WTC11 (cell line): ENCODE data around the gene WDR62. TPM values are rescaled to one million over a fixed set of nuclear protein-coding genes. Genes with fewer than 3 reads are reported as not detected.

Experiments used
- ATAC-seq: fragments of 200-7000 bp; cut with Tn5 transposase; 2 replicates; pipeline ENCODE4 v1.10.0; 2021; ENCODE audit warnings: mild to moderate bottlenecking, moderate library complexity
- CTCF ChIA-PET: fragments of 300-600 bp; sonication (Branson Sonifier 250); formaldehyde crosslinking; loops from one replicate; lab custom pipeline; 2021; ENCODE audit warnings: antibody characterized with exemption; lab: Charles Lee
- POLR2A ChIA-PET: fragments of 350-600 bp; sonication (Branson Sonifier 250); formaldehyde crosslinking; loops from one replicate; lab custom pipeline; 2021; ENCODE audit warnings: antibody characterized with exemption; lab: Charles Lee
- DNase-seq: peaks from one replicate; pipeline ENCODE4 v3.0.0; 2021; ENCODE audit warnings: low spot score
- H3K27ac Mint-ChIP-seq: 2 replicates; pipeline ENCODE4 v1.8.0; 2021; ENCODE audit warnings: mixed read lengths
- H3K27me3 Mint-ChIP-seq: 2 replicates; pipeline ENCODE4 v1.8.0; 2021; ENCODE audit warnings: low read depth, mild to moderate bottlenecking, moderate library complexity, mixed read lengths
- H3K36me3 Mint-ChIP-seq: 2 replicates; pipeline ENCODE4 v1.8.0; 2021; ENCODE audit warnings: mixed read lengths
- H3K4me1 Mint-ChIP-seq: 2 replicates; pipeline ENCODE4 v1.8.0; 2022; ENCODE audit warnings: mixed read lengths
- H3K4me3 Mint-ChIP-seq: 2 replicates; pipeline ENCODE4 v1.8.0; 2021; ENCODE audit warnings: mild to moderate bottlenecking, moderate library complexity, mixed read lengths
- H3K9me3 Mint-ChIP-seq: 2 replicates; pipeline ENCODE4 v1.8.0; 2021; ENCODE audit warnings: mixed read lengths
- ATF1 ChIP-seq: sonication (generic); formaldehyde crosslinking; IDR thresholded peaks from 2 replicates; pipeline ENCODE4 v1.8.1; 2023; ENCODE audit warnings: mild to moderate bottlenecking, moderate library complexity, missing genetic modification reagents
- CREM ChIP-seq: sonication (generic); formaldehyde crosslinking; IDR thresholded peaks from 2 replicates; pipeline ENCODE4 v1.8.1; 2022; ENCODE audit warnings: mild to moderate bottlenecking, missing genetic modification reagents, moderate library complexity
- ESRRA ChIP-seq: sonication (generic); formaldehyde crosslinking; IDR thresholded peaks from 2 replicates; pipeline ENCODE4 v1.8.1; 2022; ENCODE audit warnings: mild to moderate bottlenecking, missing genetic modification reagents, borderline replicate concordance
- FOXJ3 ChIP-seq: sonication (generic); formaldehyde crosslinking; IDR thresholded peaks from 2 replicates; pipeline ENCODE4 v1.9.0; 2021; ENCODE audit warnings: missing genetic modification reagents, mild to moderate bottlenecking, borderline replicate concordance
- FOXK1 ChIP-seq: sonication (generic); formaldehyde crosslinking; IDR thresholded peaks from 2 replicates; pipeline ENCODE4 v1.8.0; 2022; ENCODE audit warnings: mild to moderate bottlenecking, moderate library complexity, missing genetic modification reagents
- FOXP1 ChIP-seq: sonication (generic); formaldehyde crosslinking; IDR thresholded peaks from 2 replicates; pipeline ENCODE4 v1.8.0; 2022; ENCODE audit warnings: missing genetic modification reagents, mild to moderate bottlenecking, moderate library complexity, borderline replicate concordance
- GABPB1 ChIP-seq: sonication (generic); formaldehyde crosslinking; IDR thresholded peaks from 2 replicates; pipeline ENCODE4 v1.8.1; 2023; ENCODE audit warnings: mild to moderate bottlenecking, missing genetic modification reagents
- KAT7 ChIP-seq: sonication (generic); formaldehyde crosslinking; IDR thresholded peaks from 2 replicates; pipeline ENCODE4 v1.8.1; 2023; ENCODE audit warnings: missing genetic modification reagents, mild to moderate bottlenecking, borderline replicate concordance
- MYBL2 ChIP-seq: sonication (generic); formaldehyde crosslinking; IDR thresholded peaks from 2 replicates; pipeline ENCODE4 v1.8.1; 2023; ENCODE audit warnings: mild to moderate bottlenecking, moderate library complexity, missing genetic modification reagents
- NFYB ChIP-seq: sonication (generic); formaldehyde crosslinking; conservative IDR thresholded peaks from 2 replicates; pipeline ENCODE4 v1.8.0; 2022; ENCODE audit warnings: low read depth, missing genetic modification reagents
- SMAD3 ChIP-seq: sonication (generic); formaldehyde crosslinking; IDR thresholded peaks from 2 replicates; pipeline ENCODE4 v1.8.0; 2022; ENCODE audit warnings: missing genetic modification reagents, mild to moderate bottlenecking, borderline replicate concordance
- TP53 ChIP-seq: sonication (generic); formaldehyde crosslinking; IDR thresholded peaks from 2 replicates; pipeline ENCODE4 v1.8.1; 2023; ENCODE audit warnings: mild to moderate bottlenecking, missing genetic modification reagents
- ZNF219 ChIP-seq: sonication (generic); formaldehyde crosslinking; IDR thresholded peaks from 2 replicates; pipeline ENCODE4 v1.8.0; 2023; ENCODE audit warnings: missing genetic modification reagents, mild to moderate bottlenecking, borderline replicate concordance
- ZNF671 ChIP-seq: fragments of 250-450 bp; sonication (Bioruptor Pico); IDR thresholded peaks from 2 replicates; pipeline ENCODE4 v1.8.0; 2021; ENCODE audit warnings: mild to moderate bottlenecking
- total RNA-seq: library from RNA; stranded (reverse); gene quantifications from 3 replicates; pipeline ENCODE4 v1.2.3, GENCODE V29; 2021
- TF ChIP-seq, protein P1 (sequence below): sonication (generic); formaldehyde crosslinking; conservative IDR thresholded peaks from 2 replicates; pipeline ENCODE4 v1.8.1; 2023; ENCODE audit warnings: mild to moderate bottlenecking, low read depth, missing genetic modification reagents, moderate library complexity
- TF ChIP-seq, protein P2 (sequence below): fragments of 250-450 bp; sonication (Bioruptor Pico); IDR thresholded peaks from 2 replicates; pipeline ENCODE4 v1.9.0; 2021; ENCODE audit warnings: mild to moderate bottlenecking
- TF ChIP-seq, protein P3 (sequence below): sonication (generic); formaldehyde crosslinking; IDR thresholded peaks from 2 replicates; pipeline ENCODE4 v1.8.1; 2022; ENCODE audit warnings: low read depth, missing genetic modification reagents, borderline replicate concordance
- TF ChIP-seq, protein P4 (sequence below): sonication (generic); formaldehyde crosslinking; conservative IDR thresholded peaks from 2 replicates; pipeline ENCODE4 v1.8.1; 2022; ENCODE audit warnings: mild to moderate bottlenecking, missing genetic modification reagents
- TF ChIP-seq, protein P5 (sequence below): fragments of 250-450 bp; sonication (Bioruptor Pico); IDR thresholded peaks from 2 replicates; pipeline ENCODE4 v1.8.0; 2021; ENCODE audit warnings: mild to moderate bottlenecking
- TF ChIP-seq, protein P6 (sequence below): sonication (generic); formaldehyde crosslinking; IDR thresholded peaks from 2 replicates; pipeline ENCODE4 v1.8.0; 2022; ENCODE audit warnings: missing genetic modification reagents

Gene WDR62
- total RNA-seq, 1 experiment from 2014 or later, result 40.0 TPM

DNA sequence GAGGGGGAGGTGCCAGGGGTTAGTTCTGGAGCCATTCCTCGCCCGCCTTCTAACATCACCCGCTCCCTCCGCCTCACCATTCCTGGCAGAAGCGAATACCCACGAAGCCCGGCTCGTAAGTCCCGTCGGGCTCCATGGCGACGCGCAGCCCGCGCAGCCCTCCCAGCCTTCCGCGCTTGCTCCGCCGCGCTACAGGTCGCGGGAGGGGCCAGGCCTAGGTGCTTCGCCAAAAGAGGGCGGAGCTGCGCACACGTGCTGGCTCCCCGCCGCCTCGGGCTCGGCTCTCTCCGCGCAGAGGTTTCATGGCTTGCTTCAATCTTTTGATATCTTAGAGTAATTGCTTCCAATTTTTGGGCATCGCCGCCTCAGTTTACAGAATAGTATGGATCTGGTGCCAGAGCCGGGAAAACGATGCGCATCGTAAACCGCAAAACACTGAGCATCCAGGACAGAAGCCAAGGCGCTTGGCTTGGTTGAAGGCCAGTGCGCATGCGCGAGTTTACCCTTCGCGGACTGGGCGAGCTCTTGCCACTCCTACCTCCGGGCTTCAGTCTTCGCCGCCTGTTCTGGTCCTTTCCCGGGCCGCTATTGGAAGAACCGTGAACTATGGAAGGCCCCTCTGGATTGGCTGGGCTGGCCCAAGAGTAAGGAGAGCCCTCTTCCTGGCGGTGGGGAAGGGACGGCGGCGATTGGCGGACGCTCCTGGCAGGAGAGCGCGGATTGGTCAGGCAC, 60.2 kb downstream of the WDR62 start, which contains the start of gene POLR2I (continued):
- TF ChIP-seq, protein P1, sequence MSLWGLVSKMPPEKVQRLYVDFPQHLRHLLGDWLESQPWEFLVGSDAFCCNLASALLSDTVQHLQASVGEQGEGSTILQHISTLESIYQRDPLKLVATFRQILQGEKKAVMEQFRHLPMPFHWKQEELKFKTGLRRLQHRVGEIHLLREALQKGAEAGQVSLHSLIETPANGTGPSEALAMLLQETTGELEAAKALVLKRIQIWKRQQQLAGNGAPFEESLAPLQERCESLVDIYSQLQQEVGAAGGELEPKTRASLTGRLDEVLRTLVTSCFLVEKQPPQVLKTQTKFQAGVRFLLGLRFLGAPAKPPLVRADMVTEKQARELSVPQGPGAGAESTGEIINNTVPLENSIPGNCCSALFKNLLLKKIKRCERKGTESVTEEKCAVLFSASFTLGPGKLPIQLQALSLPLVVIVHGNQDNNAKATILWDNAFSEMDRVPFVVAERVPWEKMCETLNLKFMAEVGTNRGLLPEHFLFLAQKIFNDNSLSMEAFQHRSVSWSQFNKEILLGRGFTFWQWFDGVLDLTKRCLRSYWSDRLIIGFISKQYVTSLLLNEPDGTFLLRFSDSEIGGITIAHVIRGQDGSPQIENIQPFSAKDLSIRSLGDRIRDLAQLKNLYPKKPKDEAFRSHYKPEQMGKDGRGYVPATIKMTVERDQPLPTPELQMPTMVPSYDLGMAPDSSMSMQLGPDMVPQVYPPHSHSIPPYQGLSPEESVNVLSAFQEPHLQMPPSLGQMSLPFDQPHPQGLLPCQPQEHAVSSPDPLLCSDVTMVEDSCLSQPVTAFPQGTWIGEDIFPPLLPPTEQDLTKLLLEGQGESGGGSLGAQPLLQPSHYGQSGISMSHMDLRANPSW, result no peak
- no peak for TF ChIP-seq SMAD3

DNA sequence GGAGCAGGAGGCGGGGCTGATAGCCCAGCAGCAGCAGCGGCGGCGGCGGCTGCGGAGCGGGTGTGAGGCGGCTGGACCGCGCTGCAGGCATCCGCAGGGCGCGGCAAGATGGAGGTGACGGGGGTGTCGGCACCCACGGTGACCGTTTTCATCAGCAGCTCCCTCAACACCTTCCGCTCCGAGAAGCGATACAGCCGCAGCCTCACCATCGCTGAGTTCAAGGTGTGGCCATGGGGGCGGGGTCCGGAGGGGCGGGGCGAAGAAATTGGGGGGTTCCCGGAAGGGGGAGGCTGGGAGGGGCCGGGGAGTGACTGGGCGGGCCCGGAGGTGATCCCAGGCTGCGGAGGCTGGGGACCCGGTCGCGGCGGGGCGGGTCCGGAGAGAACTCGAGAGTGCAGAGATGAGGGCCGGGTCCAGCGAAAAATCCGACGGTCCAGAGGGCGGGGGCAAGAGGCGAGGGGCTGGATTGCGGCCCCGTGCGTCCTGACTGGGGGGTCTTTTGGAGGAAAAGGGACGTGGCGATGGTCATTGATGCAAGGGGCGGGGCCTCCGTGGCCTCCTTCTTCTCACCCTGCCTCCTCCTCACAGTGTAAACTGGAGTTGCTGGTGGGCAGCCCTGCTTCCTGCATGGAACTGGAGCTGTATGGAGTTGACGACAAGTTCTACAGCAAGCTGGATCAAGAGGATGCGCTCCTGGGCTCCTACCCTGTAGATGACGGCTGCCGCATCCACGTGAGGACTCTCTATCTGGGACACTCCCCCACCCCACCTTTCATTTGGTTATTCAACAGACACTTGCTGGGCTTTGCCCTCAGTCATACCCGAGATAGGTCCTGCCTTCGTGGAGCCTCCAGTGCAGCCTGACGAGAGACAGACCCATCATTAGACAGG, 61.0 kb downstream of the WDR62 start, which contains the start of gene TBCB:
Gene TBCB (plus strand): TSS at position 16 of the 891 bp plus-strand sequence. CDS start 93 bp downstream, at position 109.
- CTCF ChIA-PET, result interaction anchor here (0.7 to 2.8 kb wide), 4 partner anchors 9 to 138 kb away, joined by 3 to 28 read pairs (median 3); no protein-coding TSS in a partner anchor
- 0 out of 2 replicates have a peak, but pooled peaks have one; percentile 12 for TF ChIP-seq ESRRA
- TF ChIP-seq, protein P2, sequence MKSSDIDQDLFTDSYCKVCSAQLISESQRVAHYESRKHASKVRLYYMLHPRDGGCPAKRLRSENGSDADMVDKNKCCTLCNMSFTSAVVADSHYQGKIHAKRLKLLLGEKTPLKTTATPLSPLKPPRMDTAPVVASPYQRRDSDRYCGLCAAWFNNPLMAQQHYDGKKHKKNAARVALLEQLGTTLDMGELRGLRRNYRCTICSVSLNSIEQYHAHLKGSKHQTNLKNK, result no peak
- DNase-seq (peak; percentile 78), ATAC-seq (peak; percentile 12)
- peaks cover 3% of the 10 kb centered on the region for H3K27me3 Mint-ChIP-seq
- H3K36me3 Mint-ChIP-seq, result peaks cover 31% of the 10 kb centered on the region
- peak within 1 kb of the TSS; percentile 95 for H3K4me3 Mint-ChIP-seq
- peak within 1 kb of the TSS; percentile 100 for H3K27ac Mint-ChIP-seq
- no peaks in the 10 kb centered on the region for H3K9me3 Mint-ChIP-seq
- H3K4me1 Mint-ChIP-seq, result peaks cover 40% of the 10 kb centered on the region
- POLR2A ChIA-PET, result interaction anchor here (1.0 to 1.5 kb wide), 2 partner anchors 13 to 62 kb away, joined by 6 to 7 read pairs; partner anchors contain the start of gene THAP8

DNA sequence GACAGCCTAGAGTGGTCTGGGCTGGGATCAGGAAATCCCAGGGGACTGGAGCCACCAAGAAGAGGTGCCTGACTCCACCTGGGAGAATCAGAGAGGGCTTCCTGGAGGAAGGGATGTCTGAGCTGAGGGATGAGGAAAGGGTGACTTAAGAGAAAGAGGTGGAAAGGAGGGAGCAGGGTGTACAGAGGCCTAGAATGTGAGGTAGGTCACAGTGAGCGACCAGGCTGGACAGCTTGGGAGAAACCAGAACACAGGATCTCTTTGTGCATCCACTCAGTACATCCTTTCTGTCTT, 61.6 kb downstream of the WDR62 start:
- CTCF ChIA-PET, result interaction anchor here (0.8 to 2.8 kb wide), 2 partner anchors 12 to 139 kb away, joined by 3 to 28 read pairs; no protein-coding TSS in a partner anchor
- TF ChIP-seq FOXK1 (CRISPR knock-in tag), result no peak
- no peak for TF ChIP-seq ZNF671 (CRISPR knock-in tag)
- TF ChIP-seq ATF1, result no peak
- TF ChIP-seq, protein P3, sequence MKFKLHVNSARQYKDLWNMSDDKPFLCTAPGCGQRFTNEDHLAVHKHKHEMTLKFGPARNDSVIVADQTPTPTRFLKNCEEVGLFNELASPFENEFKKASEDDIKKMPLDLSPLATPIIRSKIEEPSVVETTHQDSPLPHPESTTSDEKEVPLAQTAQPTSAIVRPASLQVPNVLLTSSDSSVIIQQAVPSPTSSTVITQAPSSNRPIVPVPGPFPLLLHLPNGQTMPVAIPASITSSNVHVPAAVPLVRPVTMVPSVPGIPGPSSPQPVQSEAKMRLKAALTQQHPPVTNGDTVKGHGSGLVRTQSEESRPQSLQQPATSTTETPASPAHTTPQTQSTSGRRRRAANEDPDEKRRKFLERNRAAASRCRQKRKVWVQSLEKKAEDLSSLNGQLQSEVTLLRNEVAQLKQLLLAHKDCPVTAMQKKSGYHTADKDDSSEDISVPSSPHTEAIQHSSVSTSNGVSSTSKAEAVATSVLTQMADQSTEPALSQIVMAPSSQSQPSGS (CRISPR knock-in tag), result no peak
- no peak for TF ChIP-seq MYBL2
- TF ChIP-seq, protein P4, sequence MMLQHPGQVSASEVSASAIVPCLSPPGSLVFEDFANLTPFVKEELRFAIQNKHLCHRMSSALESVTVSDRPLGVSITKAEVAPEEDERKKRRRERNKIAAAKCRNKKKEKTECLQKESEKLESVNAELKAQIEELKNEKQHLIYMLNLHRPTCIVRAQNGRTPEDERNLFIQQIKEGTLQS, result no peak
- no peak for TF ChIP-seq FOXP1 (CRISPR knock-in tag)
- no peak for TF ChIP-seq GABPB1 (CRISPR knock-in tag)
- no peak for TF ChIP-seq TP53 (CRISPR knock-in tag)
- no peak for TF ChIP-seq NFYB (CRISPR knock-in tag)
- no peak for TF ChIP-seq CREM (CRISPR knock-in tag)
- TF ChIP-seq FOXJ3, result no peak
- no peak for TF ChIP-seq KAT7 (CRISPR knock-in tag)
- TF ChIP-seq, protein P5, sequence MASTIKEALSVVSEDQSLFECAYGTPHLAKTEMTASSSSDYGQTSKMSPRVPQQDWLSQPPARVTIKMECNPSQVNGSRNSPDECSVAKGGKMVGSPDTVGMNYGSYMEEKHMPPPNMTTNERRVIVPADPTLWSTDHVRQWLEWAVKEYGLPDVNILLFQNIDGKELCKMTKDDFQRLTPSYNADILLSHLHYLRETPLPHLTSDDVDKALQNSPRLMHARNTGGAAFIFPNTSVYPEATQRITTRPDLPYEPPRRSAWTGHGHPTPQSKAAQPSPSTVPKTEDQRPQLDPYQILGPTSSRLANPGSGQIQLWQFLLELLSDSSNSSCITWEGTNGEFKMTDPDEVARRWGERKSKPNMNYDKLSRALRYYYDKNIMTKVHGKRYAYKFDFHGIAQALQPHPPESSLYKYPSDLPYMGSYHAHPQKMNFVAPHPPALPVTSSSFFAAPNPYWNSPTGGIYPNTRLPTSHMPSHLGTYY (CRISPR knock-in tag), result no peak
- TF ChIP-seq, protein P6, sequence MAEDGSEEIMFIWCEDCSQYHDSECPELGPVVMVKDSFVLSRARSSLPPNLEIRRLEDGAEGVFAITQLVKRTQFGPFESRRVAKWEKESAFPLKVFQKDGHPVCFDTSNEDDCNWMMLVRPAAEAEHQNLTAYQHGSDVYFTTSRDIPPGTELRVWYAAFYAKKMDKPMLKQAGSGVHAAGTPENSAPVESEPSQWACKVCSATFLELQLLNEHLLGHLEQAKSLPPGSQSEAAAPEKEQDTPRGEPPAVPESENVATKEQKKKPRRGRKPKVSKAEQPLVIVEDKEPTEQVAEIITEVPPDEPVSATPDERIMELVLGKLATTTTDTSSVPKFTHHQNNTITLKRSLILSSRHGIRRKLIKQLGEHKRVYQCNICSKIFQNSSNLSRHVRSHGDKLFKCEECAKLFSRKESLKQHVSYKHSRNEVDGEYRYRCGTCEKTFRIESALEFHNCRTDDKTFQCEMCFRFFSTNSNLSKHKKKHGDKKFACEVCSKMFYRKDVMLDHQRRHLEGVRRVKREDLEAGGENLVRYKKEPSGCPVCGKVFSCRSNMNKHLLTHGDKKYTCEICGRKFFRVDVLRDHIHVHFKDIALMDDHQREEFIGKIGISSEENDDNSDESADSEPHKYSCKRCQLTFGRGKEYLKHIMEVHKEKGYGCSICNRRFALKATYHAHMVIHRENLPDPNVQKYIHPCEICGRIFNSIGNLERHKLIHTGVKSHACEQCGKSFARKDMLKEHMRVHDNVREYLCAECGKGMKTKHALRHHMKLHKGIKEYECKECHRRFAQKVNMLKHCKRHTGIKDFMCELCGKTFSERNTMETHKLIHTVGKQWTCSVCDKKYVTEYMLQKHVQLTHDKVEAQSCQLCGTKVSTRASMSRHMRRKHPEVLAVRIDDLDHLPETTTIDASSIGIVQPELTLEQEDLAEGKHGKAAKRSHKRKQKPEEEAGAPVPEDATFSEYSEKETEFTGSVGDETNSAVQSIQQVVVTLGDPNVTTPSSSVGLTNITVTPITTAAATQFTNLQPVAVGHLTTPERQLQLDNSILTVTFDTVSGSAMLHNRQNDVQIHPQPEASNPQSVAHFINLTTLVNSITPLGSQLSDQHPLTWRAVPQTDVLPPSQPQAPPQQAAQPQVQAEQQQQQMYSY, result no peak
- TF ChIP-seq ZNF219 (CRISPR knock-in tag), result no peak

More for the DNA sequence above, 61.6 kb downstream of the WDR62 start:
- POLR2A ChIA-PET, result no interaction called here
- Mint-ChIP-seq H3K4me3 (peak overlapping the region; percentile 95), H3K9me3 (no peaks in the 10 kb centered on the region), H3K4me1 (peaks cover 34% of the 10 kb centered on the region), H3K36me3 (peaks cover 31% of the 10 kb centered on the region), H3K27me3 (peaks cover 3% of the 10 kb centered on the region), H3K27ac (peak overlapping the region; percentile 54; the same call in 1 of the 2 replicates)
- no peak for DNase-seq
- no peak for ATAC-seq
